DMS153 (cell line): ENCODE data around the gene SGCB.

ENCODE experiments used
- DNase-seq: peaks from one replicate; lab custom pipeline; 2025; lab: John Stamatoyannopoulos, UW

The SGCB gene

DNA sequence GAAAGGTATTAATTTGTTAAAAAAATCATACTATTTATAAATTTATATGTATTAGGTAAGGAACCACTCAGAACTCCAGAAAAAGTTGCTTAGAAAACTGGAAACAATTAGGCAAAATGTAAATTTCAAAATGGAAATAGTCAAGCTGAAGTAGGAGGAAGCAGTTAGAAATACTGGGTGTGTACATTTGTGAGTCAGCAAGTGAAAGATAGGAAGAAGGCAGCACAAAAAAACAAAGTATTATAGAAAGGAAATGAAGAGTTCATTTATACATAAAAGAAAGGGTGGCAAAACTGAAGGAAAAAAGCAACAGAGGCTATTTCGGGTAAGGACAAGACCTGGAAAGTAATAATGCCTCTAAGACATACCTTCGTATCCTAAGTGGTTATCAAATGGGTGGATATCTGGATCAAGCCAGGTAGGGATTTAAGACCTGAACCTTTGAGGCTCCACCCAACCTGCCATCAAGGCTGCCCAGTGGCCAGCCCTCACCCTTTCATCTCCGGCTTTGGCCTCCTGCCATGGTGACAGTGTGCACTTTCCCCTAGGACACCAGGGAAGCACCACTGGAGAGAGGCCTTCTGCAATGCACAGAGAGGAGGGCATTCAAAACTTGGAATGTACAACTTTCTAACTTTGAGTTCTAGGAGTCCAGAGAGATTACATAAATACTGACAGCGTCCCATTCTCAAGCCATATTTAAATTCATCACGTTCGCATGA lies 18.0 kb downstream of the SGCB start, which contains the start of gene LRRC66:
LRRC66 (minus strand) TSS at position 428 of the 722 bp plus-strand sequence. CDS start 2,750 bp downstream, outside the sequence.
- no peak for DNase-seq

DNA sequence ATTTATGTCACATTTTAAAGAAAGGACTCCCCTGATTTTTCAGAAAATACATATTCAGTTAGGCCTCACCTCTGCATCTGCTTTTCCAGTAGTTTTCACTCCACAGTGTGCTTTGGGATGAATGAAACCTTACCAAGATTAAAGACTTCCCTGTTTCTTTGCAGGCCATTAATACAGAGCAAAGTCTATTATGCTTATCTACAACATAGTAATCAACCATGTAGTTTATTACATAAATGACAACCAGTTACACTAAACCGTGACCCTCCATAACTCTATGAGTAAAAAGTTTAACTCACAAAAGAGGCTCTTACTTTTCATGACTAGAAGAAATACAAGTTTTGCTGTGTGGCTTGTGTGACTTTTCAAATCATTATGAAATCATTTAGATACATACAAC lies 20.3 kb downstream of the SGCB start:
- no peak for DNase-seq

DNA sequence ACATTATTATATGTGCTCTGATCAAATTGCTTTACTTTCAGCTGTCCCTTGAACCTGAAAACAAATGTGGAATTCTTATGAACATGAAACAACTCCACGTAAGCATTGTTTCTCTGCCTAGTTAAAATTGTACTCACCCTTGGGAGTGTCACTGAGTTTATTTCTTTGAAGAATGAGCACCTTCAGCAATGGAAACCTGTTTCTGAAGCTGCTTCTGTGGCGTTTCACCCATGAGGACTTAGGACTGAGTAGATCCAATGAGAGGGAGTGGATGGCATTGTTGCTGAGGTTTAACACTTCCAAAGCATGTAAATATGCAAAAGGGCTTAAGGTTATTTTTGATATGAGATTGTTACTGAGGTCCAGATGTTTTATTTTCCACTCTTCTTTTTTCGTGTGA lies 21.1 kb downstream of the SGCB start:
- no peak for DNase-seq

DNA sequence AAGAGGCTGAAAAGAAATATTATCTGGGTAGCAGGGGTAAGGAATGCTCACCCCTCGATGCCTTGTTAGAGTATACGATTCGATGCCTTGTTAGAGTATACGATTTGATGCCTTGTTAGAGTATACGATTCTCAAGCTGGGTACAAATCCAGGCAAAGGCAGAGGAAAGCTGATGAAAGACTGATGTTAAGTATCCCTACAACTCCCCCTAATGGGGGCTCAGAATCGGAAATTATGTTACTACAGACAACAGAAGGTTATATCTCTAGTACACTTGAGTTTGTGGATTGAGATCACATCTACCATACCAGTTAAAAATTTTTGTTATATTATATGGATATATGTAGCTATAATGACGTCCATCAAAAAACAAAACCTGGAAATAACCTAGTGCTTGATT lies 22.7 kb downstream of the SGCB start:
- no peak for DNase-seq

DNA sequence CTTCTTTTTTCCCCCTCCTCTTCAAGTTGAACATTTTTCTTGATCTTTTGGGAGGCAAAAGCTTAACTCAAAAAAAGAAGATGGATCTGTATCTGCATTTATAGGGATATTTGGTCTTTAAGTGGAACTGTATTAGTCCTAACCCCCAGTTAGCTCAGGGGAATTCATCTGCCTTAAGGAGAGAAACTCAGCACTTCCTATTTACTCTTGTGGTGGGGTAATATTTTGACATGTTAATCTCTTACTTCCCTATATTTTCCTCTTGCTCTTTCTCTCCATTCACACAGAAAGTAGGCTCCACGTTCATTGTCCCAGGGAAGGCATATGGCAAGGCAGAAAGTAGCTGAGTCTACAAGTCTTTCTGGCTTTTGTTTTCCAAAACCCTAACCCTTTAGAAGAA lies 23.2 kb downstream of the SGCB start:
- no peak for DNase-seq

DNA sequence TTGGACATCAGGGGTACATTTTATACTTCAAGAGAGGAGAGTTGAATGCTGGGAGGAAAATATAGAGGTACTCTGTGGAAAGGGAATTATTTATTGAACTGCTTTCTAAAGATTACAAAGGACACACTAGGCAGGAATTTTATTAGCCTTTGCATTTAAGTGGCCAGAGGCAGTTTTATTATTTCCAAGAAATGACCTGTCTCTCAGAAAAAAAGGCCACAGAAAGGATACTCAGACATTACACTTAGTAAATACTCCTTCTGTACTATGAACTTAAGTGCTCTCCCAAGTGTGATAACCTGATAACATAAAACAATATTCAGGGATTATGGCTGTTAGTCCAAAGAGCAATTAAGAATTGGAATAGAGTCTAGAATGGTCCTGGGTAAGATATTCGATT lies 25.4 kb downstream of the SGCB start:
- no peak for DNase-seq

DNA sequence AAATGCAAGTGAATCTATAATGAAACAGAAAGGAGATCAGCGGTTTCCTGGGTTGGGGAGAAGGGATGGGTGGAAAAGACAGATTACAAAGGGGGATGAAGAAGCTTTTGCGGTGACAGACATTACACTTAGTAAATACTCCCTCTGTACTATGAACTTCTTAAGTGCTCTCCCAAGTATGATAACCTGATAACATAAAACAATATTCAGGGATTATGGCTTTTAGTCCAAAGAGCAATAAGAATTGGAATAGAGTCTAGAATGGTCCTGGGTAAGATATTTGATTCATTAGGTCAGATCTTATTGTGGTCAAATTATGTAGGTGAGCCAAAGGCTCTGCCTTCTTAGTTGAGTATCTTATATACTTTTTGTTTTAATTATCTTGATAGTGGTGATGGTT lies 27.1 kb downstream of the SGCB start:
- DNase-seq = no peak

DNA sequence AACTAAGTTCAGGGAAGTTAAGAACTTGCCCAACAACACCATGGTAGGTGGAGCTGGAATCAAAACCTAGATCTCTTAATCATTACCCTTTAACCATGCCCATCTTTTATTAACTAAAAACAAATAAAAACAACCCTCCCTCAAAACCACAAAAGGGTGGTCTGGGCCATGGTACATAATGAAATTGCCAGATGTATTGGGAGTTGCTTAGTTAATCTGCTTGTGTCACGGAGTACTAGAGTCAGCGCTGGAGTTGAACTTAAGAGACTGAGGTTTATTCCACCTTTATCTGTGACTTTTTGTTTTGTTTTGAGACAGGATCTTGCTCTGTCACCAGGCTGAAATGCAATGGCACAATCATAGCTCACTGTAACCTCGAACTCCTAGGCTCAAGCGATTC lies 31.2 kb downstream of the SGCB start:
- DNase-seq = no peak

DNA sequence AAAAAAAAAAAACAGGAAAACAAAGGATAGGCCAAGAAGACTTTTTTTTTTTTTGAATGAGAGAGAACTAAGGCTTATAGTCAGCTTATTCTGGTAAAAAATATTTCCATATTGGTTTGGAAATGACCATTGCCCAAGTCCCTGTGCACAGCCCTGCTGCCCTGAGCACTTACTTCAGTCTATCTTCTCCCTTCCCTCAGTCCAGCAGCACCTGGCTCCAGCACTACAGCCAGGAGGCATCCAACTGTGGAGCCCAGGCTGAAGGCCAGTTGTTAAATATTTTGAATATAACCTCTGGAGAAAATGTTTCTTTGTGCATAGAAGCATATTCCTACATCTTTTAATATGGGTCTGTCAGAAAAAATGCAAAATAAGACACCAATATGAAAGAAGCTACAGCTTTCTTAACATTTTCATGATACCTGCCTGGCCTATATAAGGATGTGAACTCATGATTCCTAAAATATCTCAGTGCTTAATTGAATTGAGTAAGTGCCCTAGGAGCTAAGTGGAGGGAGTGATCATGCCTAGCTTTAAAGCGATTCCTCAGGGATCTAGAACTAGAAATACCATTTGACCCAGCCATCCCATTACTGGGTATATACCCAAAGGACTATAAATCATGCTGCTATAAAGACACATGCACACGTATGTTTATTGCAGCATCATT lies 32.4 kb downstream of the SGCB start:
- DNase-seq = no peak

DNA sequence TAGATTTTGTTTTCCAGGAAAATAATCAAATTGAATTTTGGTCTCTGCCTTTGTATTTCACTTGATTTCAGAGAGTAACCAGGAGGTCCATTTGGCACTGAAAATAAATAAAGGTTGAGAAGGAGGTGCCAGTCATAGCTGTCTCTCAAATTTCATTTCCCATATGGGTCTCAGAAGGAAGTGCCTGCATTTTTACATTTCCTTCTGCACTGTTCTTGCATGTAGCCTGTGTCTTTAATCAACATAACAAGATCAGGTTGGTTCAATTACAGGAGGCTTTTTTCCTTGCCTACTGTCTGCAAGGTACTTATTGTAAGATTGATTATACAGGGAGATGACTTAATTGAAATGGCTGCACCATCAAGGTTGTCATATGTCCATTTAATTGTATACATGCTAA lies 33.7 kb downstream of the SGCB start:
- DNase-seq = no peak

DNA sequence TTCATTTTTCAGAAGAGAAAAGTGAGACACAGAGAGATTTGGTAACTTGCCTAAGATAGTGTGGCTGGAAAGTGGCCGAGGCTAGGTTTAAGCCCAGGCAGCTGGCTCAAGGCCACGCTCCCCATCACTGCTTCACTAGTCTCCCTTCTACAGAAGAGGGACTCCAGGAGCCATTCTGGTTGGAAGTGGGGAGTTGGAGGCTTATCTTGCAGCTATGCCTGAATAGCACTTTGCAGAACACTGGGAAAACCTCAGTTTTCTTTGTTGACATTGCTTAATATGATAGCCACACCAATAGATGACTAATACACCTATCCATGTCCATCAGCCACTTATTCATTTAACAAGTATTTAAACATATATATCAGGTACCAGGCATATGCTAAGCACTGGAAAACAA lies 36.5 kb downstream of the SGCB start:
- DNase-seq = no peak

DNA sequence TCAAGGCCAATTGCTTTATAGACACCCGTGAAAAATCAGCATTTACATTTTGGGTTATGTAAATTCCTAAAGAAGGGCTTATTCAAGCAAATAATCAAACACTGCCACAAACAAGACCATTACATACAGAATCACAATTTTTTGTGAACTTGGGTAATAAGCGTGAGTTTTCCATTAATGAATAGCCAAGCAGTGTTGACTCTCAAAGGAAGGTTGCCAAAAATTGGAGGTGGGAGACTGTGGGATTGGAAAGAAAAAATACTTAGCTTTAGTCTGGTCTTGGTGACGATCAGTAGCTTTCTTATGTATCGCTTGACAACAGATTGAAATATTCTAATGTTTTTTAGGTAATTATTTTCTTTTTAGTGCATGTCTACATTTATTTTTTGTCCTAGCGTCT lies 38.8 kb downstream of the SGCB start:
- no peak for DNase-seq

DNA sequence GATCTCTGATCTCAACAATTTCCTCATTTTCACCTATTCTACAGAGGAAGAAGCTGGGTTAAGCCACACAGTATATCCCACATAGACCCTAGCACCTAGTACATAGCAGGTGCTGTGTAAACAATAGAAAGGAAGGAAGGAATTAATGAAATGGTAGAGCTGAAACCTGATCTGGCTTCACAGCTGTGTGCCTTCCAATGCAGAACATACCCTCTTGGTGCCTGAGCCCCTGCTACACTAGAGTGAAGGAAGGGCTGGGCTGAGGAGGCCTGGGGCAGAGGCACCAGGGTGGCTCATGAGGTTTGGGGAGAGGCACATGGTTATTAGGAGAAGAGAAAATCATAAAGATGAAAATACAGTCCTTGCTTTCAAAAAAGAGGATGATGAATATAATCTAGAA lies 39.3 kb downstream of the SGCB start:
- DNase-seq = no peak

DNA sequence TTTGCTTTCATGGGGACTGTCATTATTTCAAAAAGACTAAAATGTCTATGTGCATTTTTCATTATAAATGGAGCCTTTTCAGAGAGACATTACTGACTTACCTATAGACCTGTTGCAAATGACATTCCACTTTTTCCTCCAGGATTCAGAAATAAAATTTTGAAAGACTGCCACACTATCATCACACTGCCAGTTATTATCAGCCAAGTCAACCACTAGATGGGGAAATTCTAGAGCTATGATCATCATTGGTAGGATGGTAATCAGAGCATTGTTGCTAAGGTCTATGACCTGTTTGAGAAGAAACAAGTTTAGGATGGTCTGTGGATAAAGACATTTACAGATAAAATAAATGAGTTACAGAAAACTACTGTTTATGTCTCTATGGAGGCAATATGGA lies 40.5 kb downstream of the SGCB start:
- DNase-seq = no peak

DNA sequence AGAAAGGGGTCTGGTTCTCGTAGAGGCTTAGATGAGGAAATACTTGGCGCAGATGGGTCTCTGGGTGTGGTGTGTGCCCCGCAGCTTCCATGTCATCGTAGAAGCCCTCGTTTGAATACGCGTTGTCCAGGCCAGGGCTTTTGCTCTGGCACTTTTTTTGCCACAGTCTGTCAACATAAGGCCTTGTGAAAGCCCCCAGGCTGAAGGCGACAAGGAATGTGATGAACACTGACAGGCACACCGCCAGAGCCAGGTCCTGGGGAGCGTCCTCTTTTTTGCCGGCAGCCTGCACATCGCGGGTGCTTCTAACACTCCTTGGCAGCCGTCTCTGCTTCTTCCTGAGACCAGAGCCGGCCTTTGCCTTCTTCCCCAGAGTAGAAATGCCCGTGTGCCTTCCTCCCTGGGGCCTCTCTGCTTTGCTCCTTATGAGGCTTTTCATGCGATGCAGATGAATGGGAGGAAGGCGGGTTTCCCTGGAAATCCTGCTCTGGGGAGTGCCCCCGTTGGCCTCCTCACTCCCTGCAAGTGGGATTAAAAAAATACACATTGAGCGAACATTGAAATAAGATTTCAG lies 42.4 kb downstream of the SGCB start:
- DNase-seq = no peak
